DOHH2 (cell line): ENCODE data around the gene C1QL2.

Source experiments
- H3F3A ChIP-seq: fragments of 200-600 bp; sonication (generic), shearing (Covaris generic); 2 replicates; pipeline ENCODE4 v1.6.0; 2016; ENCODE audit warnings: antibody characterized with exemption, mild to moderate bottlenecking; ENCODE audit not compliant: control insufficient read depth, insufficient read depth
- H3K27ac ChIP-seq: fragments of 200-600 bp; sonication (generic); 2 replicates; pipeline ENCODE4 v1.5.1; 2014; ENCODE audit warnings: low read depth, mild to moderate bottlenecking, low read length, moderate library complexity
- H3K27me3 ChIP-seq: fragments of 200-600 bp; sonication (generic); 2 replicates; pipeline ENCODE4 v1.6.1; 2014; ENCODE audit warnings: mild to moderate bottlenecking, low read length, mixed read lengths; ENCODE audit not compliant: control insufficient read depth
- H3K36me3 ChIP-seq: fragments of 200-600 bp; sonication (generic); 2 replicates; pipeline ENCODE4 v1.6.1; 2014; ENCODE audit warnings: mild to moderate bottlenecking, low read length, moderate library complexity, mixed read lengths; ENCODE audit not compliant: control insufficient read depth
- H3K4me1 ChIP-seq: fragments of 200-600 bp; sonication (generic); 2 replicates; pipeline ENCODE4 v1.6.1; 2014; ENCODE audit warnings: mild to moderate bottlenecking, low read length, mixed read lengths; ENCODE audit not compliant: control insufficient read depth
- H3K4me2 ChIP-seq: fragments of 200-600 bp; sonication (generic); 2 replicates; pipeline ENCODE4 v1.6.0; 2014; ENCODE audit warnings: mild to moderate bottlenecking, low read length, moderate library complexity
- H3K4me3 ChIP-seq: fragments of 200-600 bp; sonication (generic); 2 replicates; pipeline ENCODE4 v1.5.1; 2014; ENCODE audit warnings: mild to moderate bottlenecking, low read length, mixed read lengths
- H3K79me2 ChIP-seq: fragments of 200-600 bp; sonication (generic); 2 replicates; pipeline ENCODE4 v1.6.1; 2014; ENCODE audit warnings: mild to moderate bottlenecking, low read length, mixed read lengths; ENCODE audit not compliant: control insufficient read depth
- H3K9me2 ChIP-seq: fragments of 200-600 bp; sonication (generic); replicated peaks from 2 replicates; pipeline ENCODE4 v1.6.1; 2014; ENCODE audit warnings: mild to moderate bottlenecking, low read length, mixed read lengths; ENCODE audit not compliant: control insufficient read depth
- H3K9me3 ChIP-seq: fragments of 200-600 bp; sonication (generic); 2 replicates; pipeline ENCODE4 v1.6.1; 2014; ENCODE audit warnings: antibody characterized with exemption, low read length, mixed read lengths; ENCODE audit not compliant: control insufficient read depth, insufficient read depth
- H4K20me1 ChIP-seq: fragments of 200-600 bp; sonication (generic); 2 replicates; pipeline ENCODE4 v1.6.0; 2014; ENCODE audit warnings: low read depth, mild to moderate bottlenecking, antibody characterized with exemption, low read length, moderate library complexity; ENCODE audit not compliant: control insufficient read depth, insufficient read depth
- CTCF ChIP-seq: fragments of 200-600 bp; sonication (generic); IDR thresholded peaks from one replicate; pipeline ENCODE4 v1.5.1; 2014; ENCODE audit warnings: antibody characterized with exemption, mild to moderate bottlenecking, low read depth, low read length; ENCODE audit not compliant: poor library complexity, severe bottlenecking
- EZH2phosphoT487 ChIP-seq: fragments of 200-600 bp; sonication (generic); IDR thresholded peaks from 2 replicates; pipeline ENCODE4 v1.6.1; 2017; ENCODE audit warnings: borderline replicate concordance, mild to moderate bottlenecking, antibody characterized with exemption, low read length, moderate library complexity, mixed read lengths

Gene C1QL2

GRCh38 chr2:119184512-119184911 lies 26.0 kb upstream of the C1QL2 start:
- H4K20me1 ChIP-seq, result no peaks in the 10 kb centered on the region
- no peaks in the 10 kb centered on the region for H3K4me1 ChIP-seq
- no peaks in the 10 kb centered on the region for H3K9me3 ChIP-seq
- no peak overlapping the region for H3K4me2 ChIP-seq
- TF ChIP-seq CTCF (no peak), EZH2phosphoT487 (no peak)
- no peaks in the 10 kb centered on the region for H3K9me2 ChIP-seq
- no peaks in the 10 kb centered on the region for H3K36me3 ChIP-seq
- no peak overlapping the region for H3K27ac ChIP-seq
- no peak overlapping the region for H3K4me3 ChIP-seq
- H3K27me3 ChIP-seq, result peaks cover 3% of the 10 kb centered on the region; the same call in 1 of the 2 replicates
- H3K79me2 ChIP-seq, result no peaks in the 10 kb centered on the region
- H3F3A ChIP-seq, result no peaks in the 10 kb centered on the region

- no peak overlapping the region for H3K4me2 ChIP-seq
- H3K27ac ChIP-seq, result no peak overlapping the region
- no peaks in the 10 kb centered on the region for H3K4me1 ChIP-seq
- no peaks in the 10 kb centered on the region for H3K9me3 ChIP-seq
- no peak overlapping the region for H3K4me3 ChIP-seq
- TF ChIP-seq EZH2phosphoT487, result no peak
- no peak for TF ChIP-seq CTCF
- H3K9me2 ChIP-seq, result no peaks in the 10 kb centered on the region
- H3K27me3 ChIP-seq, result no peaks in the 10 kb centered on the region
- H3K79me2 ChIP-seq, result no peaks in the 10 kb centered on the region
- no peaks in the 10 kb centered on the region for H3F3A ChIP-seq
- no peaks in the 10 kb centered on the region for H4K20me1 ChIP-seq
- no peaks in the 10 kb centered on the region for H3K36me3 ChIP-seq
These were observed 23.4 kb upstream of the C1QL2 start for GRCh38 chr2:119181791-119182445.

GRCh38 chr2:119181391-119181790 lies 22.8 kb upstream of the C1QL2 start:
- Histone ChIP-seq H3K9me3 (no peaks in the 10 kb centered on the region), H3K27me3 (no peaks in the 10 kb centered on the region), H3K27ac (no peak overlapping the region), H3K36me3 (no peaks in the 10 kb centered on the region), H3K4me1 (no peaks in the 10 kb centered on the region), H3K4me2 (no peak overlapping the region), H3F3A (no peaks in the 10 kb centered on the region), H4K20me1 (no peaks in the 10 kb centered on the region), H3K9me2 (no peaks in the 10 kb centered on the region), H3K79me2 (no peaks in the 10 kb centered on the region), H3K4me3 (no peak overlapping the region)
- TF ChIP-seq CTCF (no peak), EZH2phosphoT487 (no peak)
